Measurements from ENCODE around the gene NIPAL4.
"Not testable (repeated sequence)": the region's sequence is repeated elsewhere in the genome, so short reads cannot be mapped to it uniquely, and the experiment has no call there.

- not testable (repeated sequence) for TF ChIP-seq SP1 (IDR thresholded peaks at IDR 0.05); FOXA1 (IDR thresholded peaks at IDR 0.05); ARNT (IDR thresholded peaks at IDR 0.05); ZNF384 (IDR thresholded peaks at IDR 0.05); FOXM1 (IDR thresholded peaks at IDR 0.05; ENCODE audit: borderline replicate concordance); FOXK2 (IDR thresholded peaks at IDR 0.05); BHLHE40 (IDR thresholded peaks at IDR 0.05; ENCODE audit: borderline replicate concordance)
Measured at GRCh38 chr5:157482702-157483101, 22.7 kb downstream of the NIPAL4 start.
